ENCODE data around the gene PER3. TPM values are rescaled to one million over a fixed set of nuclear protein-coding genes. Genes with fewer than 3 reads are reported as not detected.

The PER3 gene
- 1.8 TPM in 2 replicates for total RNA-seq

GRCh38 chr1:7783826-7784491, at the start of gene PER3:
Gene PER3 (plus strand): TSS chr1:7784291. CDS start chr1:7784878, 587 bp downstream.

GRCh38 chr1:7770997-7771822, 12.9 kb upstream of the PER3 start, which contains the start of gene VAMP3:
Gene VAMP3 (plus strand): TSS chr1:7771296. CDS start chr1:7771384, 88 bp downstream.

GRCh38 chr1:7852804-7853683, 69.0 kb downstream of the PER3 start, which contains the start of gene UTS2:
Gene UTS2 (minus strand): TSS chr1:7853065. CDS start chr1:7853003, 62 bp downstream.

Other genes with a start within 250 kb of the PER3 start
- 87.1 and 94.3 TPM in 2 replicates for gene VAMP3, start 13.0 kb upstream of the PER3 start, total RNA-seq
- 0.17 TPM in 1 of 2 replicates, not detected in the other for gene UTS2, start 68.8 kb downstream of the PER3 start, total RNA-seq
- gene TNFRSF9, start 156.5 kb downstream of the PER3 start, total RNA-seq: 0.15 and 0.34 TPM in 2 replicates
- gene PARK7, start 177.4 kb downstream of the PER3 start, total RNA-seq: 253 and 277 TPM in 2 replicates
- gene ERRFI1, start 242.0 kb downstream of the PER3 start, total RNA-seq: 108 and 109 TPM in 2 replicates